DMS 273 (cell line): ENCODE data around the gene PLEKHG4.

Source experiments
- DNase-seq: peaks from one replicate; lab custom pipeline; 2025; ENCODE audit not compliant: unreplicated experiment; lab: John Stamatoyannopoulos, UW

Gene PLEKHG4

DNA sequence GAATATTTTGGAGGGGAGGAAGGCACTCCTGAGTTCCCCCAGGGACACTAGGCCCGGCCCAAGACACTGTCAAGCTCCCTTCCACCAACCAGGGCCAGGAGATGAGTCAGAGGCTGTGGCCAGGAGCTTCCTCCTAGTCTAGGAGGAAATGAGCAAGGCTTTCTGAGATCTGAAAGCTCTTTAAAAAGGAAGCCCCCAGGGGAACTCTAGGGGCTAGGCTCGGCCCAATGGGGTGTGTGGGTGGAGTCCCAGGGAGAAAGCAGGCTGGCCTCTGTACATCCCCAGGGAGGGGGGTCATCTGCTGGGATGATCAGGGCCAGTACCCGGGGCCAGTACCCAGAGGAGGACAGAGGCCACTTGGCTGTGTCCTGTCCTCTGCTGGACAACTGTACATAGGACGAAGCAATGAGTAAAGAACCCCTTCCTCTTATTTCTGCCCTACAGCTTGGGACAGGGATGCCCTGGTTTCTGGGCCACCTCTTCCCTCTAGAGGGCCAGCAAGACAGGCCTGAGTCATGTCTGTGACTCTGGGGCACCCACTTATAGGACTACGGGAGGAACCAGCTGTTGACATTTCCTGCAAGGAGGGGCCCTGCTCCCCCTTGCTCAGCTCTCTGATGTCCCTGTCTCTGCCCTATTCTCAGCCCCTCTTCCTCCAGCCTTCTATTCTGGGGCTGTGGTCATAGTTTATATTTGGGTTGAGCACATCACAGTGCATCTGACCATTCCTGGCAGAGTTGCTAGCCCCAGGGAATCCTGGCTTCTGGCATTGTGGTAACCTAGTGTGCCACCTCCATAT, 34.7 kb upstream of the PLEKHG4 start:
- no peak for DNase-seq

DNA sequence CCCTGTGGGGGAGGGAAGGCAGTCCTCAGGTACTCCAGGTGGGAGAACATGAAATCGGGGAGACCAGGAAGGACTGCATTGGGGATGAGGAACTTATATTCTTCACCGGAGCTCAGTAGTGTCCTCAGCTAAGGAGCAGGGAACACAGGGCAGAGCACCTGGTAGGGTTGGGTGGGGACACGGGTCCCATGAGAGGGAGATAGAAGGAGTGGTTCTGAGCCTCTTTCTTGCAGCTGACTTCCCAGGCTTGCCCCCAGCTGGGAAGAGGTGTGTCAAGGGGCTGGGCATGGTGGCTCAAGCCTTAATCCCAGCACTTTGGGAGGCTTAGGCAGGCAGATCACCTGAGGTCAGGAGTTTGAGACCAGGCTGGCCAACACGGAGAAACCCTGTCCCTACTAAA, 34.1 kb upstream of the PLEKHG4 start:
- DNase-seq = no peak

DNA sequence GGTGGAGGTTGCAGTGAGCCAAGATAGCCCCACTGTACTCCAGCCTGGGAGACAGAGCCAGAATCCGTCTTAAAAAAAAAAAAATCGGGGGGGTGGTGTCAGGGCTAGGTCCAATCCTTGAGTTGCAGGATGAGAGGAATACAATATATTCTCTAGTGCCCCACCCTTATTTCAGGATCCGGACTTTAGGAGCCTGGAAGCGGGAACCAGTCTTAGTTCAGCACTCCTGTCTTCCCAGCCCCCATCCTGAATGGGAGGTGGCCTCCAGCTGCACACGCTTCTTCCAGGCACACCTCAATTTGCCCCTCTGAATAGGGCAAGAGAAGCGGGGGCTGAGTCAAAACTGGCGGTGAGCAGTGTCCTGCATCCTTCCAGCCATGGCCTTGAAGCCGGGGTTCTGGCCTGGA, 33.7 kb upstream of the PLEKHG4 start:
- DNase-seq = no peak

DNA sequence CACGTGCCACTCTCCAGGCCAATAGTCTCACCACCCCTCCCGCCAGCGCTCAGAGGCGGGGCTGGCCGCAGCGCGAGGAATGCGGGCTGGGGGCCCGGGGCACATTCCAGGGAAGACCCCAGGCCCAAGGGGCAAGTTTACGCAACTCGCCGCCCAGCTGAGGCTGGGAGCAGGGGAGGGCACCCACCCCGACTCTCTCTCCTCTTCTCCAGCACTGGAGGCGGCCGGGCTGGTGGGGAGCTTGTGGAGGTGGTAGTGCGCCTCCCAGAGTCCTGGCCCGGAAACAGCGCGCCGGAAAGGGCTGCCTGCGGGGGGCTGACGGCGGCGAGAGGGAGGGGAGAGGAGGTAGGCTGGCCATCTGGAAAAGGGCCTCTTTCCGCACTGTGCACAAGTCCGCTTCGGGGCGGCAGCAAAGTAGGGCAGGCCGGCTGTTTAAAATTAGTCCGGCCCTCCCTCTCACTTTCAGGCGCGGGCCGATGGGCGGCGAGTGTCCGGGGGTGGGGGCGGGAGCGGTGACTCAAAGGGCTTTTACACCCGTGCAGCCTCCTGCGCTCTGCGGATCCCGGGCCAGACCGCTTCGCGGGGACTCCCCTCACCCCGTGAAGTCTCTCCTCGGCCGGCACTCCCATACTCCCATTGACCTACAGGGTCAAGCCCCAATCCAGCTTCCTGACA, 33.1 kb upstream of the PLEKHG4 start:
- DNase-seq = peak; percentile 92

DNA sequence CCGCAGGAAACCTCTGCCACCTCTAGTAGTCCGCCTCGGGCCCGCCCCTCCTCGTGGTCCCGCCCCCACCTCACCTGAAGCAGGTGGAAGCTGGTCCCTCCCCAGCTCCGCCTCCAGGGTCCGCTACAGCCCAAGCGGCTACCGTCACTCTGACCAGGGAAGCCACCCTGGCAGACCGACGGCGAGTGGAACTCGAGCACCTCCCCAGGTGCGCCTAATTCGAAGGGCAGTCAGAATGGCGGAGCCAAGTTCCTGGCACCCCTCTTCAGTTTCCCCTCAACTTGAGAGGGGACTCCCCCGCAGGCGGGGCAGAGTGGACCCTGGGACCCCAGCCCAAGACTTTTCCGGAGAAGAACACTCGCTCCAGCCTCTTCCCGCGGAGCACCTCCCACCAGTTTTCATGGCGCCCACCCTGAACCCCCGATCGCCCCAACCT, 32.6 kb upstream of the PLEKHG4 start:
- peak; percentile 63 for DNase-seq

DNA sequence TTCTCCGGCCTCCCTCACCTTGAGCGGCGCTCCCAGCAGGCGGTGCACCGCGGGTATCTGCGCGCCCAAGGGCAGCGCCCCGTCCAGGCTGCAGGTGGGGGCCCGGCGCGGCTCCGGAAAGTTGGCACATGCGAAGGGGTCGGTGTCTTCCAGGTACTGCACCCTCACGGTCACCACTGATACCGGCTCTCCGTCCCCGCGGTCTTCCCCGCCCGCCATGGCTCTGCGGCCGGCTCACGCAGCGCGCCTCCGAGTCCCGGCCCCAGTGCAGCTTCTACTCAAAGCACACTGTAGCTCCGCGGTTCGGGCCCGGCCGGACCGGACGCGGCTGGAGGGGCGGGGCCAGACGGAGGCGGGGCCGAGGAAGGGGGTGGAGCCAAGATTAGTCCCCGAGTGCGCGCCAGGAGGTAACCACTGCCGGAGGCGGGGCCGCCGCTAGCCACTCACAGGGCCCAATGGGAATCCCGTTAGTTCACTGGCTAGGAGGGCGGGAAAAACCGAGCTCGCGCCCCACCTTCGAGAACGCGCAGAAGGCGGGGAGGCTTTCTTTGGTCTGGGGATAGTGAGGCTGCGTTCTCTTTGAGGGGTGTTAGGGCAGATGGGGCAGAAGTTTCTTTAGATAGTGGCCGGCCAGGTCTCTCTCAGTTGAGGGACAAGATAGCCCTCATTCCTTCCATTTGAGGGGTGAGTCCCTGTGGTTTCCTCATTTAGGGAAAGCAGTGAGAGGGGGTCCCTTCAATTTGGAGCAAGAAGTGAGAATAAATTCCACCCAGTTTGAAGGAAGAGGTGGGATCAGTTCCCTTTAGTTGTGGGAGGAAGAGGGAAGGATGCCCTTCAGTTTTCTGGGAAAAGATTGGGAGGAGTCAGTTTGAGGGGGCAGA, 31.9 kb upstream of the PLEKHG4 start, which contains the start of gene FHOD1:
Gene FHOD1 (minus strand): TSS at position 290 of the 881 bp plus-strand sequence. CDS start 71 bp downstream, at position 219.
- DNase-seq = peak; percentile 98

DNA sequence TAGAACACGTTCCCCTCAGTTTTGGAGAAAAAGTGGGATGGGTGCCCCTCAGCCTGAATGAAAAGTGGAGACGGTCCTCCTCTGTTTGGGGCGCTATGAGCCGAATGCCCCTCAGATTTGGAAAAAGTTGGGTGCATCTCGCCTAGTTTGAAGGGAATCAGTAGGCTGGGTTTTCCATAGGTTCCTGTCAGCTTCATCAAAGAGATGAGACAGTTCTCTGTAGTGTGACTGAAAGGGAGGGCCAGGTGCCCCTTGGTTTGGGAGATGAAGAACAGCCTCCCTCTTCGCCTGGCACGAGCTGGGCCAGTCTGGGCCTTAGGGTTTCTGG, 31.3 kb upstream of the PLEKHG4 start:
- no peak for DNase-seq

DNA sequence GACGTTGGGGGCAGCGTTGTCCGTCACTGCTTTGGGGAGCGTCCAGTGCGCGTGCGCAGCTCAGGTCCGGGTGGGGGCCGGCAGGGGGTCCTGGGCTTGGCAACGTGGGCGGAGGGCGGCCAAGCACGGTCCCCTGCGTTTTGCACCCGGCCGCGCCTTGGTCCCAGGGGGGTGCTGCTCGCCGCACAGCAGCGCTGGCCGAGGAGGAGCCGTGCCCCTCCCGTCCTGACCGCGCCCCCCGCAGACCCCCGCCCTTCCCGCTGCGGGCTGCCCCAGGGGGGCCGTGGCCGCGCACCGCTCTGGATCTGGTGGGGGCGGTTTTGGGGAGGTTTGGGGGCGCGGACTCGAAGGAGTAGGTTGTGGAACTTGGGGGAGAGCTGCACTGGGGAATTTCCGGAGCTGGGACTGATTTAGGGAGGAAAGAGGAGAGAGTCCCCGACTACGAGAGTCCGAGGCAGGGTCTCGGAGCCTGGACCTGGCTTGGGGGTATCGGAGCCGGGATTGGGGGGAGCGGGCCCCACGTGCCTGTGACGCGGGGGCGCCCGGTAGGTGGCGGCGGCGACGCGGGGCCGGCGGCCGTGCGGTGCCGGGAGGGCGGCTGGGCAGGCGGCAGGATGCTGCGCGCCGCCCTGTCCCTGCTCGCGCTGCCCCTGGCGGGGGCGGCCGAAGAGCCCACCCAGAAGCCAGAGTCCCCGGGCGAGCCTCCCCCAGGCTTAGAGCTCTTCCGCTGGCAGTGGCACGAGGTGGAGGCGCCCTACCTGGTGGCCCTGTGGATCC, 30.7 kb upstream of the PLEKHG4 start, which contains the start of gene SLC9A5:
Gene SLC9A5 (plus strand): TSS at position 579 of the 777 bp plus-strand sequence. CDS start 36 bp downstream, at position 615.
- peak; percentile 55 for DNase-seq

DNA sequence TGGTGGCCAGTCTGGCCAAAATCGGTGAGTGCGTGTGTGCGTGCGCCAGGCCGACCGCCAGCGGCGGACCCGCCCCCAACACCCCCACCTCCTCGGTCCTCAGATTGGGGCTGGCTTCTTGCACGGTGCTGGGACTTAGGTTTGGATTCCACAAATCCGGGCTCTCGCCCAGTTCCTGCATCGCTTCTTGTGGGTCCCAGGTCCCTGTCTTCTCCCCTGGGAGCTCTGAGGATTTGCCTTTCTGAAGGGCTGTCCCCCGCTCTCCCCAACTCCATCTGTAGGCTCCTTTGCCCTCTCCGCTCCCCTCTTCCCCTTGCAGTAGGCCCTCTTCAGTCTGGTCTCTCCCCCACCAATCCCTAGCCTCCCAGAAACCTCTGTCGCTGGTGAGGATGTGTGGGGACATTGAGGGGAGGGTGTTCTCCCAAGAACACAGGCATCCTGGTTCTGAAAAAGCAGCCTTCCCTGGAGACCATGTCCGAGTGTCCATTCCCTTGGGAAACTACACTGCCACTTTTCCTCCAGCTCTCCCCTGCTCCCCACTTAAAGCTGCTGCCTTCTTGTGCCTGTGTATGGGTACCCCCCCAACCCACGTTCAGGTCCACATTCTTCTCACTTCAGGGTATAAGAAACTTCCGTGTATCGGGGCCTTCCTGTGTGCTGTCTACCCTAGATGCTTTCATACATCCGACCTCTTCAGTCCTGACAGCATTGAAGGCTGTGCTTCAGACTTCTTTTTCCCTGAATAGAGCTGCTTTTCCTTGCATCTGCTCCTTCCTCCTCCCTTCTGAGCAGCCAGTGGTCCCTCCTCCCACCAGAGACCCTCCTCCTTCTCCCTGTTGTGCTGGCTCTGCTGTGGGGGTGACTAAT, 29.9 kb upstream of the PLEKHG4 start:
- DNase-seq = peak; percentile 55

DNA sequence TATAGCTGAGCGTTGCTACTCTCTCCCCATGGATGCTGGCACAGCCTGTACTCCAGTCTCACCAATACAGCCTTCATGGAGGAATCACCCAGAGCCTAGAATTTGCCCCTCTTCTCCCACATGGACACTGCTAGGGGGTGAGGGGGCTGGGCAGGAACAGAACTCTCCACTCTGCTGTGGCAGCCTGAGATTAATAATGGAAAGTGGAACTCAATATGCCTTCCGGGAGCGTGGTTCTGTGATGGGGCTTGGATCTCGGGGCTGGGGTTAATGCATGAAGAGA, 29.3 kb upstream of the PLEKHG4 start:
- DNase-seq = no peak

DNA sequence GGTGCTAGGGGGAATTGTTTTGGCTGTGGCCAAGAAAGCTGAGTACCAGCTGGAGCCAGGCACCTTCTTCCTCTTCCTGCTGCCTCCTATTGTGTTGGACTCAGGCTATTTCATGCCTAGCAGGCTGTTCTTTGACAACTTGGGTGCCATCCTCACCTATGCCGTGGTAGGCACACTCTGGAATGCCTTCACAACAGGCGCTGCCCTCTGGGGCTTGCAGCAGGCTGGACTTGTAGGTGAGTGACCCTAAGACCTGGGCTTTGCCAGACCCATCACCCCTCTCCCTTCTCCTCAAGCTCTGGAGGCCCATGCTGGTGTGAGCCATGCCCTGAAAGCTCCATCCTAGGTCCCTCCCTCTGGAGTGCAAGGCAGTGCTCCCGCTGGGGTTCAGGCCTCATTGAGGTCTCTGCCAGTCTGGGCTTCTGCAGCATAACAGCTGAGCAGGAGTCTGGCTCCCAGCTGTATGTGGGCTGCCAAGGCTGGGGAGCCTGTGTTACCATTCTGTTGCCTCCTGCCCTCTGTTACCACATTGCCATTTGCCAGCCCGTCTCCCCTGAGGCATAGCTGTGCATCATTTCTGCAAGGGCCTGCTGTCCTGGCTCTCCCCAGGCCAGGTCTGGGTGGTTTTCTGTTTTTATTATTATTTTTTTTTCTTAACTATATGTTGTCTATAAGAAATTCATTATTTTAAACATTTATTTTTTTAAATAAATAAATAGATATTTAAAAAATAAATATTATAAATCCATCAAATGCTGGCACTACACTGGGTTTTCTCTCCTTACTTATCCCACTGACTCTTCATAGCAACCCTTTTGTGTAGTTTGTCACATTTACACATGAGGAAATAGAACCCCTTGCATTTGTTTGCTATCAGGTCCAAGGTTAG, 26.5 kb upstream of the PLEKHG4 start:
- peak; percentile 87 for DNase-seq

DNA sequence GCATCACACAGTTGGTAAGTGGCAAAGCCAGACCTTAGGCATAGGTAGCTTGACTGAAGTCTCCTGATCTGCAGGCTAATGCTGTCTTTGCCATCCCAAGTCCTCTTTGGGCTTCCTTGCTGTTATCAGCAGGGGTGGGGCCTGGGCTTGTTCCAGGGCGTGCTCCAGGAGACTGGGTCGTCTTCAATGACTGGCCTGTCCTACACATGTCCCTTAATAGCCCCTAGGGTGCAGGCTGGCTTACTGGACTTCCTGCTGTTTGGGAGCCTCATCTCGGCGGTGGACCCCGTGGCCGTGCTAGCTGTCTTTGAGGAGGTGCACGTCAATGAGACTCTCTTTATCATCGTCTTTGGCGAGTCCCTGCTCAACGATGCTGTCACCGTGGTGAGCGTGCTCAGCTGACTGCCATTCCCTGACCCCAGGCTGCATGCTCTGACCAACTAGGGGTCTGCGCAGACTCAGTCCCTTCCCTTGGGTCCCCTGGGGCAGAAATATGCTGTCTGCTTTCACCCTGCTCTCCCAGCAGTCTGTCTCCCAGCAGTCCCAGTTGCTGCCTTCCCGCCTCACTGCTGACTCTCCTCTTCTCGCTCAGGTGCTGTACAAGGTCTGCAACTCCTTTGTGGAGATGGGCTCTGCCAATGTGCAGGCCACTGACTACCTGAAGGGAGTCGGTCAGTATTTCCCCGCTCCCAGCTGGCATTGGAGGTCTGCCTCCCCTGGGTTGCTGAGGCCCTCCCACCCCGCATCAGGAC, 24.4 kb upstream of the PLEKHG4 start:
- no peak for DNase-seq

DNA sequence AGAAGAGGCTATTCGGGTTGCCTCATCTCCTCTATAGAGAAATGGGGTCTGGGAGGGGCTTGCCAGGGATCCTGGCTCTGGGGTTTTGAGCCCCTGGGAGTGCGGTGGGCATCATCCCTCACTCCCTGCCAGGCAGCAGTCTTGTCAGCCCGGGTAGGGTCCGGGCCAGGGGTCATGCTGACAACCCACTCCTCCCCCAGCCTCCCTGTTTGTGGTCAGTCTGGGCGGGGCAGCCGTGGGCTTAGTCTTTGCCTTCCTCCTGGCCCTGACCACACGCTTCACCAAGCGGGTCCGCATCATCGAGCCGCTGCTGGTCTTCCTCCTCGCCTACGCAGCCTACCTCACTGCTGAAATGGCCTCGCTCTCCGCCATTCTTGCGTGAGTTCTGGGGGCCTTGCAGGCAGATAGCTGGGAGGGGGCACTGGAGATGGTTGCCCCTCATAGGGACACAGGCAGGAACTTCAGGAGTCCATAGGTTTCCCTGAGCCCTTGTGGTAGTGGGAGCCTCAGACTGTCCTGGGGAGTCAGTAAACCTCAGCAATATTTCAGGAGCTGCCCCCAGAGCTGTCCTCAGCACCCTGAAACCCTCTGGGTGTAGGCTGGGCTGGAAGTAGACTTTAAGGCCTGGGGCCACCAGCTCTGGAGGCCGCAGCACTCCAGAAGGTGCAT, 23.6 kb upstream of the PLEKHG4 start:
- no peak for DNase-seq

DNA sequence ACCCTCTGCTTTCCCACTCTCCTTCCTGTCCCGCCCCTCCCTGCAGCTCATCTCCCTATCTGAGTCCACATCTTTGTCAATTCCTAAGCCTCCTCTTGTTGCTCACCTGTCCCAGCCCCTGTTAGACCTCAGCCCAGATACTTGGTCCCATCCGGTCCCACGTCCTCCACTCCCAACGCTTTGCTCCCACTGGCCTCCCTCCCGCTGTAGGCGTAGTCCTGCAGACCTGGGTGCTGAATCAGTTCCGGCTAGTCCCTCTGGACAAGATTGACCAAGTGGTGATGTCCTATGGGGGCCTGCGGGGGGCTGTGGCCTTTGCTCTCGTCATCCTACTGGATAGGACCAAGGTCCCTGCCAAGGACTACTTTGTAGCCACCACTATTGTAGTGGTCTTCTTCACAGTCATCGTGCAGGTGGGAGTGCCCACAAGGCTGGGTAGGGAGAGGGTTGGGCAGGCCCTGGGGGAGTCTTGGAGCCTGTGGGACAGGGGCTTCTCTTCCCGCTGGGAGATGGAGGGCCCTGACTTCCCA, 22.6 kb upstream of the PLEKHG4 start:
- no peak for DNase-seq

DNA sequence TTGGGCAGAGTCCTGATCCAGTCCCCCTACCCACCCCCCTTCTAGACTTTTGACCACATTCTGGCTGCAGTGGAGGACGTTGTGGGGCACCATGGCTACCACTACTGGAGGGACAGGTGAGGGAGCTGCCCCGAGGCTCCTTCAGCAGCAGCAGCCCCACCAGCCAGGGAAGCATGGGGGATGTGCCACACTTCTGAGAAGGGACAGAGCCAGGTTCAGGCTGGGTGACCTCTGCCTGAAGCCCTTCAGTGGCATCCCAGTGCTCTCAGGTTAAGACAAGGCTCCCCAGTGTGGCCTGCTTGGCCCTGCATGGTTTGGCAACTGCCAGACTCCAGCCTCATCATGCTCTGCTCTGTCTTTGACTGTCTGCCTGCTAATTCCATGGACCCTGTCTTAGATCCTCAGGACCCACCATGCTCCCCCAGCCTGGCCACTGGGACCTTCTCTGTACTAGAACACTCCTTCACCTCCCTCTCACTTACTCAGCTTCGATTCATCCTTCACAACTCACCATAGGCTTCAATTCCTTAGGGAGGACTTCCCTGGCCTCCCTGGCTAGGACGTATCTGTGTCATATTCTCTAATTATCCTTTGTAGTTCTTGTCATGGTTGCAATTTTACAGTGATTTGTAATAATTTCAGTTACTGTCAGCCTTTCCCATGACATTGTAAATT, 21.7 kb upstream of the PLEKHG4 start:
- no peak for DNase-seq

DNA sequence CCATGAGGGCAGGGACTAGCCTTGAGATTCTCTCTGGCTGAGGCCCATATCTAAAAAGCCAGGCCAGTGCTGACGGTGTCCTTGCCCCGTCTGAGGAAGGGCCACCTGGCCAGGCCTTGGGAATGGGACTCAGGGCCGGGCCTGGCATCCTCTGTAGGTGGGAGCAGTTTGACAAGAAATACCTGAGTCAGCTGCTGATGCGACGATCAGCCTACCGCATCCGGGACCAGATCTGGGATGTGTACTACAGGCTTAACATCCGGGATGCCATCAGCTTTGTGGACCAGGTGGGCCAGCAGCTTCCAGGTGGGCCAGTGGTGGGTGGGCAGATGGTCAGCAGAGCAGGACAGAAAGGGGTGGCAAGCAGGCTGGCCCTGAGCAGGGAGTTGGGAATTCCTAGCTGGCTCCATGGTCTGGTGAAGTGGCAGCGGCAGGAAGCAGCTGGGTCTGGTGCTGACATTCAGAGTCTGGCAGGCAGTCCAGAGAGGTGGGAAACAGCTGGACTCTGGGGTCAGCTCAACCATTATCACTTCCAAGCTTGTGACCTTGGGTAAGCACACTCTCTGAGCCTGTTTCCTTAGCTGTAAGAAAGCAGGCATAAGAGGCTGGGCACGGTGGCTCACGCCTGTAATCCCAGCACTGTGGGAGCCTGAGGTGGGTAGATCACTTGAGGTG, 21.0 kb upstream of the PLEKHG4 start:
- no peak for DNase-seq
